K562 (cell line): ENCODE data around the gene JMJD1C. TPM values are rescaled to one million over a fixed set of nuclear protein-coding genes. Genes with fewer than 3 reads are reported as not detected.

Source experiments
- ATAC-seq: fragments of 200-7000 bp; cut with Tn5 transposase; 3 replicates; pipeline ENCODE4 v1.9.1; 2020; ENCODE audit warnings: moderate library complexity
- BruUV-seq: library from RNA; stranded (reverse); fragments of 400-500 nt; replicated peaks from 2 replicates; lab custom pipeline; 2021; lab: Mats Ljungman, UMichigan
- CTCF ChIA-PET: fragments of 300-600 bp; formaldehyde crosslinking; extraction: SDS; loops from one replicate; lab custom pipeline; 2021; ENCODE audit warnings: low intra/inter-chr PET ratio; lab: Yijun Ruan, JAX
- POLR2A ChIA-PET: fragments of 300-600, 350-650 bp; sonication (Branson Sonifier 250); formaldehyde crosslinking; extraction: SDS; loops from one replicate; lab custom pipeline; 2021; ENCODE audit warnings: antibody characterized with exemption, inconsistent platforms; lab: Yijun Ruan, JAX
- DNase-seq, 4 experiments: peaks; one replicate each; pipeline versions ENCODE4 v3.0.0 to v3.0.0-alpha.2; 2011 to 2018; ENCODE audit warnings: low spot score in 3 of 4, mixed read lengths in 3 of 4; ENCODE audit errors: extremely low read depth in 1 of 4
- FAIRE-seq: peaks from 2 replicates; lab custom pipeline; 2011; peaks lifted over from hg19 to GRCh38; lab: Jason Lieb, UNC
- H2AFZ ChIP-seq: 2 replicates; pipeline ENCODE4 v1.6.0; 2011; ENCODE audit warnings: low read depth, low read length, control low read depth, inconsistent platforms
- H3K27ac ChIP-seq: fragments of 200-600 bp; 3 replicates; pipeline ENCODE4 v1.8.0; 2011; ENCODE audit warnings: low read depth, mild to moderate bottlenecking, control low read depth, inconsistent platforms, low read length, moderate library complexity, mixed read lengths; ENCODE audit errors: extremely low read depth
- H3K27me3 ChIP-seq, 2 experiments: fragments of 300-600 bp in 1 of 2; 2 replicates in 1 of 2; 3 replicates in 1 of 2; pipeline versions ENCODE4 v1.6.0 to v1.8.0; 2011; ENCODE audit warnings: inconsistent platforms in 2 of 2, low read length in 2 of 2, mild to moderate bottlenecking in 1 of 2, mixed read lengths in 1 of 2, moderate library complexity in 1 of 2; ENCODE audit not compliant: control insufficient read depth in 2 of 2, insufficient read depth in 2 of 2
- H3K36me3 ChIP-seq: fragments of 300-600 bp; 3 replicates; pipeline ENCODE4 v1.8.0; 2011; ENCODE audit warnings: mild to moderate bottlenecking, low read length, inconsistent platforms; ENCODE audit not compliant: control insufficient read depth, insufficient read depth
- H3K4me1 ChIP-seq, 2 experiments: fragments of 200-600 bp in 1 of 2; replicated peaks in 1 of 2; 2 replicates in 1 of 2; 3 replicates in 1 of 2; pipeline versions ENCODE4 v1.5.1 to v1.8.0; 2011; ENCODE audit warnings: inconsistent platforms in 2 of 2, low read length in 2 of 2, mild to moderate bottlenecking in 1 of 2, mixed read lengths in 1 of 2, moderate library complexity in 1 of 2; ENCODE audit not compliant: control insufficient read depth in 2 of 2, insufficient read depth in 2 of 2
- H3K4me2 ChIP-seq: 2 replicates; pipeline ENCODE4 v1.6.1; 2011; ENCODE audit warnings: low read length, control low read depth, inconsistent platforms, mixed read lengths; ENCODE audit not compliant: insufficient read depth
- H3K4me3 ChIP-seq: fragments of 200-600 bp; sonication (generic), shearing (Covaris generic); 2 replicates; pipeline ENCODE4 v1.5.1; 2016; ENCODE audit warnings: control low read depth, inconsistent platforms
- H3K79me2 ChIP-seq: fragments of 200-600 bp; 3 replicates; pipeline ENCODE4 v1.8.0; 2011; ENCODE audit warnings: low read length, inconsistent platforms; ENCODE audit not compliant: control insufficient read depth, insufficient read depth
- H3K9ac ChIP-seq, 2 experiments: 2 replicates each; pipeline versions ENCODE4 v1.6.0 to v1.6.1; 2011; ENCODE audit warnings: low read depth in 2 of 2, low read length in 2 of 2, control low read depth in 1 of 2, inconsistent platforms in 1 of 2, mild to moderate bottlenecking in 1 of 2, mixed read lengths in 1 of 2; ENCODE audit not compliant: insufficient read depth in 1 of 2
- H3K9me1 ChIP-seq: one replicate; pipeline ENCODE4 v1.6.0; 2011; ENCODE audit warnings: inconsistent platforms, mild to moderate bottlenecking, low read length, moderate library complexity; ENCODE audit not compliant: control insufficient read depth, insufficient read depth
- H3K9me3 ChIP-seq: replicated peaks from 2 replicates; pipeline ENCODE4 v1.5.1; 2011; ENCODE audit warnings: low read depth, low read length, inconsistent platforms; ENCODE audit not compliant: control insufficient read depth, insufficient read depth
- H4K20me1 ChIP-seq: replicated peaks from 2 replicates; pipeline ENCODE4 v1.6.1; 2011; ENCODE audit warnings: low read length, inconsistent platforms, mixed read lengths; ENCODE audit not compliant: control insufficient read depth, insufficient read depth
- ARID1B ChIP-seq: fragments of 450-650 bp; IDR thresholded peaks from 2 replicates; pipeline ENCODE4 v1.6.1; 2016; ENCODE audit warnings: antibody characterized with exemption, mild to moderate bottlenecking, inconsistent platforms
- BACH1 ChIP-seq: fragments of 200-800 bp; sonication (Bioruptor generic); IDR thresholded peaks from 2 replicates; pipeline ENCODE4 v1.6.1; 2016; ENCODE audit warnings: missing genetic modification characterization, missing compliant biosample characterization
- C11orf30 ChIP-seq: fragments of 450-650 bp; IDR thresholded peaks from 2 replicates; pipeline ENCODE4 v1.6.1; 2016; ENCODE audit warnings: low read depth, mild to moderate bottlenecking
- CBFA2T2 ChIP-seq: fragments of 450-650 bp; conservative IDR thresholded peaks from 2 replicates; pipeline ENCODE4 v1.6.1; 2017; ENCODE audit warnings: mild to moderate bottlenecking
- DPF2 ChIP-seq: fragments of 450-650 bp; IDR thresholded peaks from 2 replicates; pipeline ENCODE4 v1.6.1; 2016
- EP400 ChIP-seq: fragments of 450-650 bp; IDR thresholded peaks from 2 replicates; pipeline ENCODE4 v1.6.1; 2017; ENCODE audit warnings: antibody characterized with exemption, mild to moderate bottlenecking, moderate library complexity
- FOXM1 ChIP-seq, 2 experiments: fragments of 450-650 bp in 1 of 2; sonication (generic) in 1 of 2; formaldehyde crosslinking in 1 of 2; IDR thresholded peaks; 2 replicates each; pipeline versions ENCODE4 v1.6.1 to v1.9.0; 2017 to 2022; ENCODE audit warnings: low read depth in 2 of 2, mild to moderate bottlenecking in 2 of 2, missing genetic modification reagents in 1 of 2, moderate library complexity in 1 of 2
- KLF13 ChIP-seq: fragments of 450-650 bp; IDR thresholded peaks from 2 replicates; pipeline ENCODE4 v1.6.1; 2016; ENCODE audit warnings: missing genetic modification characterization, low read depth, mild to moderate bottlenecking, missing compliant biosample characterization, moderate library complexity, borderline replicate concordance
- MAFG ChIP-seq: fragments of 450-650 bp; conservative IDR thresholded peaks from 2 replicates; pipeline ENCODE4 v1.6.1; 2016; ENCODE audit warnings: missing genetic modification characterization, missing compliant biosample characterization
- NCOR1 ChIP-seq: fragments of 450-650 bp; IDR thresholded peaks from 2 replicates; pipeline ENCODE4 v1.6.1; 2016; ENCODE audit warnings: mild to moderate bottlenecking, moderate library complexity
- NFE2L1 ChIP-seq: fragments of 450-650 bp; IDR thresholded peaks from 2 replicates; pipeline ENCODE4 v1.6.1; 2016; ENCODE audit warnings: missing genetic modification characterization, low read depth, mild to moderate bottlenecking, missing compliant biosample characterization, moderate library complexity, borderline replicate concordance
- PRDM10 ChIP-seq: fragments of 450-650 bp; IDR thresholded peaks from 2 replicates; pipeline ENCODE4 v1.6.1; 2018; ENCODE audit not compliant: partially characterized antibody
- SMARCC2 ChIP-seq: fragments of 450-650 bp; IDR thresholded peaks from 2 replicates; pipeline ENCODE4 v1.6.1; 2017; ENCODE audit warnings: antibody characterized with exemption, moderate library complexity, mild to moderate bottlenecking, low read depth
- TBL1XR1 ChIP-seq, 2 experiments: IDR thresholded peaks; 2 replicates each; pipeline ENCODE4 v1.6.1; 2012; ENCODE audit warnings: improper control_type of control experiment in 2 of 2, low read length in 2 of 2, mild to moderate bottlenecking in 1 of 2
- TGIF2 ChIP-seq: sonication (generic); formaldehyde crosslinking; IDR thresholded peaks from 2 replicates; pipeline ENCODE4 v1.8.1; 2022; ENCODE audit warnings: mild to moderate bottlenecking, missing genetic modification reagents, moderate library complexity
- ZKSCAN3 ChIP-seq: fragments of 250-450 bp; sonication (Bioruptor Pico); IDR thresholded peaks from 2 replicates; pipeline ENCODE4 v1.4.0; 2020
- ZNF696 ChIP-seq: fragments of 250-450 bp; sonication (Bioruptor Pico); conservative IDR thresholded peaks from 2 replicates; pipeline ENCODE4 v1.4.0; 2020; ENCODE audit warnings: mild to moderate bottlenecking, moderate library complexity
- WGBS: fragments of 100-300 bp; shearing (Covaris generic); methylation state at CpG from one replicate; pipeline ENCODE4 v1.1.6; 2016; ENCODE audit warnings: low coverage, mixed read lengths; ENCODE audit not compliant: insufficient coverage; ENCODE audit errors: missing lambda C conversion rate; 5-methylcytosine and 5-hydroxymethylcytosine counted together
- in situ Hi-C: fragments of 300-500 bp; cut with MboI; formaldehyde crosslinking; loops from 4 replicates; pipeline ENCODE4 v1.15.0; 2018; ENCODE audit warnings: inconsistent platforms, mixed read lengths
- intact Hi-C: fragments of 100-400 bp; cut with micrococcal nuclease; formaldehyde crosslinking; loops from 2 replicates; pipeline ENCODE4 v1.14.2; 2022
- polyA plus RNA-seq, 8 experiments: library from polyadenylated mRNA; depleted of rRNA in 4 of 8; stranded (reverse) in 5 of 8; unstranded in 3 of 8; fragments of >200 nt; fragmentation: Nextera tagmentation in 2 of 8; fragmentation: Illumina TruSeq in 1 of 8; extraction: Ambion mirVana in 2 of 8; extraction: Trizol in 1 of 8; gene quantifications; 2 replicates each; pipeline versions ENCODE4 v1.2.1 to v1.2.3, GENCODE V29; 2011 to 2014; ENCODE audit warnings: inconsistent platforms in 1 of 8, missing spikeins in 1 of 8
- total RNA-seq, 7 experiments: library from RNA; depleted of rRNA in 6 of 7; stranded (reverse); fragments of >200 nt in 6 of 7; fragmentation: Illumina TruSeq in 2 of 7; extraction: Trizol in 2 of 7; gene quantifications; 2 replicates each; pipeline versions ENCODE4 v1.2.1 to v1.2.3, GENCODE V29; 2011 to 2021; ENCODE audit warnings: low replicate concordance in 1 of 7

JMJD1C gene
- total and polyA plus RNA-seq, 9 of the 15 experiments (the other 6 are each of a cell fraction or from before 2014, with no cell fraction given): 25.3 to 68.0 (median 47.2) TPM

- TF ChIP-seq ZNF696 (CRISPR knock-in tag) (no peak), CBFA2T2 (no peak)
These were observed 41.2 kb downstream of the JMJD1C start (continued) for GRCh38 chr10:63424576-63424975.

GRCh38 chr10:63423494-63423893, 42.3 kb downstream of the JMJD1C start:
- in situ Hi-C loops: no loop called here
- ATAC-seq (no peak), FAIRE-seq (peak; percentile 56), DNase-seq (no peak)
- Histone ChIP-seq H3K4me2 (peak overlapping the region; percentile 13; the same call in 1 of the 2 replicates), H3K9me1 (no peaks in the 10 kb centered on the region), H3K27me3 (no peaks in the 10 kb centered on the region), H3K4me1 (peaks cover 3 to 18% of the 10 kb centered on the region in 2 experiments; a peak in 4 of 5 replicates), H3K9me3 (no peaks in the 10 kb centered on the region), H3K9ac (peak overlapping the region in 1 of 2 experiments; percentile 14; a peak in 1 of 4 replicates), H3K36me3 (no peaks in the 10 kb centered on the region), H3K79me2 (peaks cover 85% of the 10 kb centered on the region), H3K4me3 (no peak overlapping the region), H2AFZ (peak overlapping the region; percentile 7; the same call in 1 of the 2 replicates), H3K27ac (peak overlapping the region; percentile 19; the same call in 2 of the 3 replicates), H4K20me1 (no peaks in the 10 kb centered on the region)
- ChIA-PET CTCF (no interaction called here), POLR2A (interaction anchor here (1.3 kb wide), 1 partner anchor 14 kb away, joined by 4 read pairs; no protein-coding TSS in a partner anchor)
- WGBS: 33% methylated on average over 3 of the region's 3 CpGs
- no TSS peak for BruUV-seq
- intact Hi-C loops: loop anchor here (5.0 kb wide), 1 partner anchor 204 kb away; no protein-coding TSS in a partner anchor
- TF ChIP-seq SMARCC2 (0 out of 2 replicates have a peak, but pooled peaks have one; percentile 45), TBL1XR1 (IDR thresholded peaks at IDR 0.05; ENCODE audit: low read length in 2 of 2) (no peak), ARID1B (peak; percentile 52; the same call in 1 of the 2 replicates), BACH1 (peak; percentile 87), FOXM1 (IDR thresholded peaks at IDR 0.05; ENCODE audit: low read depth) (0 out of 2 replicates have a peak, but pooled peaks have one; percentile 11), FOXM1 (CRISPR knock-in tag; IDR thresholded peaks at IDR 0.05; ENCODE audit: low read depth) (no peak), DPF2 (peak; percentile 44; the same call in 1 of the 2 replicates), TGIF2 (CRISPR knock-in tag) (no peak), C11orf30 (peak; percentile 97), KLF13 (tag) (no peak), EP400 (peak; percentile 28; the same call in 1 of the 2 replicates), ZKSCAN3 (CRISPR knock-in tag) (no peak), PRDM10 (peak; percentile 38), NCOR1 (peak; percentile 16; the same call in 1 of the 2 replicates), MAFG (tag) (peak; percentile 98), NFE2L1 (tag) (peak; percentile 95)
